HG02798 (cell line): ENCODE data around the gene FOXP2.
"Not testable (repeated sequence)": the region's sequence is repeated elsewhere in the genome, so short reads cannot be mapped to it uniquely, and the experiment has no call there.

Source experiments
- ATAC-seq: cut with Tn5 transposase; IDR thresholded peaks from one replicate; pipeline ENCODE4 v1.9.1; 2021; ENCODE audit warnings: mild to moderate bottlenecking; ENCODE audit not compliant: unreplicated experiment, poor library complexity

FOXP2 gene

GRCh38 chr7:114569220-114569619 lies 154.6 kb downstream of the FOXP2 start:
- no peak for ATAC-seq

GRCh38 chr7:114574384-114574783 lies 159.8 kb downstream of the FOXP2 start:
- ATAC-seq: no peak

GRCh38 chr7:114575098-114575497 lies 160.5 kb downstream of the FOXP2 start:
- ATAC-seq: no peak

GRCh38 chr7:114580963-114581362 lies 166.3 kb downstream of the FOXP2 start:
- ATAC-seq: not testable (repeated sequence)

- no peak for ATAC-seq
These were observed 173.9 kb downstream of the FOXP2 start for GRCh38 chr7:114588506-114588905.

GRCh38 chr7:114589436-114589835 lies 174.8 kb downstream of the FOXP2 start:
- no peak for ATAC-seq

GRCh38 chr7:114590298-114590697 lies 175.7 kb downstream of the FOXP2 start:
- no peak for ATAC-seq

- no peak for ATAC-seq
These were observed 184.3 kb downstream of the FOXP2 start for GRCh38 chr7:114598946-114599345.

- ATAC-seq: no peak
These were observed 191.5 kb downstream of the FOXP2 start for GRCh38 chr7:114606100-114606499.

GRCh38 chr7:114608822-114609221 lies 194.2 kb downstream of the FOXP2 start:
- not testable (repeated sequence) for ATAC-seq

GRCh38 chr7:114620208-114620607 lies 205.6 kb downstream of the FOXP2 start:
- no peak for ATAC-seq

- no peak for ATAC-seq
These were observed 207.6 kb downstream of the FOXP2 start for GRCh38 chr7:114622221-114622620.

GRCh38 chr7:114623146-114623545 lies 208.5 kb downstream of the FOXP2 start:
- no peak for ATAC-seq

- ATAC-seq: no peak
These were observed 212.6 kb downstream of the FOXP2 start for GRCh38 chr7:114627231-114627630.

- no peak for ATAC-seq
These were observed 213.7 kb downstream of the FOXP2 start for GRCh38 chr7:114628362-114628761.

- ATAC-seq: peak; percentile 12
These were observed 215.1 kb downstream of the FOXP2 start for GRCh38 chr7:114629762-114630161.

- peak; percentile 39 for ATAC-seq
These were observed 215.8 kb downstream of the FOXP2 start for GRCh38 chr7:114630201-114630990.

- ATAC-seq: peak; percentile 53
These were observed 216.7 kb downstream of the FOXP2 start for GRCh38 chr7:114631249-114631822.

- no peak for ATAC-seq
These were observed 224.8 kb downstream of the FOXP2 start for GRCh38 chr7:114639451-114639850.

GRCh38 chr7:114644455-114644854 lies 229.8 kb downstream of the FOXP2 start:
- ATAC-seq: no peak

- ATAC-seq: no peak
These were observed 230.8 kb downstream of the FOXP2 start for GRCh38 chr7:114645451-114645850.

- no peak for ATAC-seq
These were observed 232.9 kb downstream of the FOXP2 start for GRCh38 chr7:114647518-114647917.
